Gastrocnemius medialis (tissue), 4 donors: ENCODE results near the gene WDR53.

Experiments used
- CTCF ChIP-seq, 5 experiments: fragments of 450-650 bp in 3 of 5; fragments of 200-600 bp in 2 of 5; sonication (generic) in 2 of 5; IDR thresholded peaks in 4 of 5; conservative IDR thresholded peaks in 1 of 5; 1 replicate in 4 of 5; 2 replicates in 1 of 5; pipeline ENCODE4 v1.5.1; 2016 to 2019; ENCODE audit warnings: antibody characterized with exemption in 5 of 5, mild to moderate bottlenecking in 3 of 5, moderate library complexity in 3 of 5
- POLR2A ChIP-seq, 2 donors: fragments of 450-650 bp; IDR thresholded peaks; one replicate each; pipeline ENCODE4 v1.6.1; 2017; ENCODE audit warnings: antibody characterized with exemption in 2 of 2, mild to moderate bottlenecking in 2 of 2, moderate library complexity in 2 of 2

DNA sequence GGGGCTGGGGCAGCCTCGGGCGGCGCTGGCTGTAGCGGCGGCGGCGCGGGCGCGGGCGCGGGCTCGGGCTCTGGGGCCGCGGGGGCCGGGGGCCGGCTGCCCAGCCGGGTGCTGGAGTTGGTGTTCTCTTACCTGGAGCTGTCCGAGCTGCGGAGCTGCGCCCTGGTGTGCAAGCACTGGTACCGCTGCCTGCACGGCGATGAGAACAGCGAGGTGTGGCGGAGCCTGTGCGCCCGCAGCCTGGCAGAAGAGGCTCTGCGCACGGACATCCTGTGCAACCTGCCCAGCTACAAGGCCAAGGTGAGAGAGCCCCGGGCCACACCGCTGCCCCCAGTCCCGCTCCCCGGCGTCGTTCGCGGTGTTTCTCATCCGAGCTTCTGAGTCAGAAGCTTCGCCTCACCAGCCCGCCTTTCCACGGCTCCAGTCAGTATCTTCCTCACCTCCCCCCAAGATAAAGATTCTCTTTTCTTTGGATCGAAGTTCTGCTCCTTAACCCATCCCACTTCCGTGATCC is 706 bp upstream of the WDR53 start:
- TF ChIP-seq POLR2A (IDR thresholded peaks at IDR 0.05) = no peak
- peak in 1 of 5 experiments; percentile 2 for TF ChIP-seq CTCF (IDR thresholded peaks at IDR 0.05 in 4 of 5, conservative IDR thresholded peaks at IDR 0.05 in 1 of 5)
